ENCODE measurements around the gene AFAP1.
"Not testable (repeated sequence)": the region's sequence is repeated elsewhere in the genome, so short reads cannot be mapped to it uniquely, and the experiment has no call there.

AFAP1 gene

DNA sequence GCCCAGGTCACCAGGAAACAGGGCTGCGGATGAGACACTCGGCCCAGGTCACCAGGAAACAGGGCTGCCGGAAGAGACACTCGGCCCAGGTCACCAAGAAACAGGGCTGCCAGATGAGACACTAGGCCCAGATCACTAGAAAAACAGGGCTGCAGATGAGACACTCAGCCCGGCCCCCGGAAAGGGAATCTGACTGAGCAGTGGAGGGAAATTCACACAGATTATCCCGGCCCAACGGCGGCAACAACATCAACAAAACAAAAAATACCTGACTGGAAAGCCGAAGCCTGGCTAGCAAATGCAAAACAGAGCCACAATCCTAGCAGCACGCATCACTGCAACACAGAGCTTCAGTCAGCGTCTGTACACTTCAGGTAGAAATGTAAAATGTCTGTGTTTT lies 20.7 kb downstream of the AFAP1 start:
- in situ Hi-C loops (cut with HindIII; ENCODE audit: low sequenced_read_pairs): no loop called here

DNA sequence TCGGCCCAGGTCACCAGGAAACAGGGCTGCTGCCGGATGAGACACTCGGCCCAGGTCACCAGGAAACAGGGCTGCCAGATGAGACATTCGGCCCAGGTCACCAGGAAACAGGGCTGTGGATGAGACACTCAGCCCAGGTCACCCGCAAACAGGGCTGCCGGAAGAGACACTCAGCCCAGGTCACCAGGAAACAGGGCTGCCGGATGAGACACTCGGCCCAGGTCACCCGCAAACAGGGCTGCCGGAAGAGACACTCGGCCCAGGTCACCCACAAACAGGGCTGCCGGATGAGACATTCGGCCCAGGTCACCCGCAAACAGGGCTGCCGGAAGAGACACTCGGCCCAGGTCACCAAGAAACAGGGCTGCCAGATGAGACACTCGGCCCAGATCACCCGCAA lies 21.5 kb downstream of the AFAP1 start:
- in situ Hi-C loops (cut with HindIII; ENCODE audit: low sequenced_read_pairs): not testable (repeated sequence)

DNA sequence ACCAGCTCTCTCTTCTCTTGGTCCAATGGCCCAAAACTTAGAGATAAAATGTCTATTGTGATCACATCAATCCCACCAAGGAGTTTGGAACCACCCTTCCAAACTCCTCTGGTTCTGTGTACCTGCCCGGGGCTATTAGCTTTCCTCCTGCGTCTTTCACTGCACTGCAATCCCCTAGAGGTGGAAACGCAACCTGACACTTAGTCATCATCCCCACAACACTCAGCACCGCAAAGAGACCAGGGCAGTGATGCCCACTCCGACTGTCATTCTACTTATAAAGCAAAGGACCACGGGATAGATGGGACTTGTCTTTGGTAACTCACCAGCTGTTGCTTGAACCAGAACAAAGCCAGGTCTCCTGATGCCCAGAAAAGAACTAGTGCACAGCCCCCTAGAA lies 22.0 kb downstream of the AFAP1 start:
- in situ Hi-C loops (cut with HindIII; ENCODE audit: low sequenced_read_pairs): no loop called here

DNA sequence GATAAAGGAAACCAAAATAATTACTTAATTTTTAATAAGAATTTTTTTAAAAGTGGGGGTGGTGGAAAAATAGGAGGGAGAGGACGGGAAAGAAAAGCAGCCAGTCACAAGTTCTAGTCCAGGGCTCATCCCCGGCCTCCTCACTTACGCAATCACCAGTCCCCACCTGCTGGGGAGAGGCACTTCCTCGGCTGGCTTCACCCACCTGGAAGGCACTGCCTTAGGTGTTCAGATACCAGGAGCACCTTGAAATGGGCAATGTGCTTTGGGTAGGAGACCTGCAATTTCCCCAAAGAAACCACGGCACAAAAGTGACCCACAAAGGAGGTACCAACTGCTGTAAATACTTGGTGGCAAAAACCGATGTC lies 23.8 kb downstream of the AFAP1 start:
- in situ Hi-C loops (cut with HindIII; ENCODE audit: low sequenced_read_pairs): no loop called here

DNA sequence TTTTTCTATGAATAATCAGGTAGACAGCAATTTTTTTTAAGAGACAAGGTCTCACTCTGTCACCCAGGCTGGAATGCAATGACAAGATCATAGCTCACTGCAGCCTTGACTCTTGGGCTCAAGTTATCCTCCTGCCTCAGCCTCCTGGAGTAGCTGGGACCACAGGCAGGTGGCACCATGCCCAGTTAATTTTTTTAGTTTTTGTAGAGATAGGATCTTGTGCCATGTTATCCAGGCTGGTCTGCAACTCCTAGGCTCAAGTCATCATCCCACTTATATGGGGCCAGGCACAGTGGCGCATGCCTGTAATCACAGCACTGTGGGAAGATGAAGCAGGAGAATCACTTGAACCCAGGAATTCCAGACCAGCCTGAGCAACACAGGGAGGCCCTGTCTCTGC lies 26.8 kb downstream of the AFAP1 start:
- in situ Hi-C loops (cut with HindIII; ENCODE audit: low sequenced_read_pairs): no loop called here

DNA sequence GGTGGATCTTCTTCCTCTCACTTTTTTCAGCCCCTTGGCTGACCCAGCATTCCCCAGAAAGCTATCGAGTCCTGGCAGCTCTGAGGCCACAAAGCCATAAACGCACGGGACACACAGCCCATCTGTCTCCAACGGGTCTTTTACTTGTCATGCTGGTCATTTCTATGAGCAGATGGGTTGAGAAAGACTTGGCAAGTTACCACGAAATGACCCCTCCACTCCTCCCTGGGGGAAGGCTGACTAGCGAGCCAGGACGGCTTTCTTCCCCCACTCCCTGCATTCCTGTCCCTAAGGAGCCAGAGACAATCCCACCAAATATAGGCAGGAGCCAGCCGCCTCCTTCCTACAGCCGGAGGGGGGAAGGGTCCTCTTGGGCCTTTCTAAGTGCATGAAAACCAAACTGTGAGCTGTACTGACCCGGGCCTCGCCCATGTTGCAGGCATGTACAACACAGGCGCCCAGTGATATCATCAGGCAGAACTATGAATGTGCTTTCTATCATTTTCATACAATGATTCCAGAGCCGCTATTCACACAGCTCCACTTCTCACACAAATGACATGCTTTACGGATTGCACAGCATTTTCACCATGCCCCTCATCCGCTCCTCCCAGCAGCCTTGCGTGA lies 28.6 kb downstream of the AFAP1 start:
- in situ Hi-C loops (cut with HindIII; ENCODE audit: low sequenced_read_pairs): no loop called here

DNA sequence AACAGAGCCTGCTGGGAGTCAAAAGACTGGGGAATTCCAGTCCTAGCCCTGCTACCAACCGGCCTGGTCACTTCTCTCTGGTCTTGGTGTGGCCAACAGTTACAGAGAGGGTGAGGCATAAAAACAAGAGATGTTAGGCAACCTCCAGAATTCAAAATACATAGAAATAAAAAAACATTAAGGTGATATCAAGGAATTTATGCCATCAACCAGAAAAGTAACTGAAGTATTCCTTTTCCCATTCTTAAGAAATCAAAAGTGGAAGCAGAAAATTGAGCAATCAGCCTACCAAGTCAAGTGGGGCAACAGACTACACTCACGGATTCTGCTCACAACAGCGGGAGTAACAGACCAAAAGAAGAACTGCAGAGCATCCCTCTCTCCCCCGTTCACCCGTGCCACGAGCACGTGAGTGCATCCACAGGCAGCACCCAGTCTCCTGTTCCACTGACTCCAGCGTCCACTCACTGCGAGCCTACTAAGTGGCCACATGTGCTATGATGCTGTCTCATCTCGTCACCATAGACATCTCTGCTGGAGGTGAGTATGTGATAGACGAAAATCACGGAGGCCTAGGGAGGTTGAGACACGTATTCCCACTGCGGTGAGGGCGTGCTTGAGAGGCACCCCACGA lies 29.3 kb downstream of the AFAP1 start:
- in situ Hi-C loops (cut with HindIII; ENCODE audit: low sequenced_read_pairs): no loop called here

DNA sequence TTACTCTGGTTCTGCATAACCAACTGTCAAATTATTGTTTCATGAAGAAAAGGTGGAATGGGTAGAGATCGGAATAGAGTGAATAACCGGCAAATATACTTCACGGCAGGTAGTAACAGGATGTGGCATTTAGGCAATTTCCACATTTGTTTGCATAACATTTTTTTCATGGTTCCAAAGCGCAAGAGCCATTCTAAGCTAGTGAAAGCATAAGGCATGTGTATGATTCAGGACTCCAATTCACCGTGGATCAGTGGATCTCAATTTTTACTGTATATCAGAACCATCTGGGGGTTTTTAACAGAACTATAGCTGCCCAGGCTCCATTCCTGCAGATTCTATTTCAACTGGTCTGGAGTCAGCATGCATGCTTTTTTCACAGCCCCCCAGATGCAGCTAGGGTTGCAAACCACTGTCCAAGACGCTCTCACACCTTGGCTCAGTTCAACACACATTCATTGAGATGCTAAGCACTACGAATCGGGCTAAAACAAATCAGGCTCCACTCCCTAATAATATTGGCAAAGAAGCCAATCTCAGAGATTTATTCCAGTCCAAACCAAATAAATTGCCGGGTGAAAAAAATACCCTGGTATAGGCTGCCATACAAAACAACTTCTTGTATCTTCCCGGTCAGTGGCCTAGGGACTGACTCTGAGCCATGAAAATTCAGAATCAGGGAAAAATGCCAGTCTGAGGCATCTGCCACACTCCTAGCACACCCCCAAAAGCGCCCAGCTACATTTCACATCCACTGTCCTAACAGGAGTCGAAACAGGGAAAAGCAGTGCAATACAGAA lies 30.0 kb downstream of the AFAP1 start:
- in situ Hi-C loops (cut with HindIII; ENCODE audit: low sequenced_read_pairs): loop anchor here (5.0 kb wide), 2 partner anchors 53 to 67 kb away; no protein-coding TSS in a partner anchor

DNA sequence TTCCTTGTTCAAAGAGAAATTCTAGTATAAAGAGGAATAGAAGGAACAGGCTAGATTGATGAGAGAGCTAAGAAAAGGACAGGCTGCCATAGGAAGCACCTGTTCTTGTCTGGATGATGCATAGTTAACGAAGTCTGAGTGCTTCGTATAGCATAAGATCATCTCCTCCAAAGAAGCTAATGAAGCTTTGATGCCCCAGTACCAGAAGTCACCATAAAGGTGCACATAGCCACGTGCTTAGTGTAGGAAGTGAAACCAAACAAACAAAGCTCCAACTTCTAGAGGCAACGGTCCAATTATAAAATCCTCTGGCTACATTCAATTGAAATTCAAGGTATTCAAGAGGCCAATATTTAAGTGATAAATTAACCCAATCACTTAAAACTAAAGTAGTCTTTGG lies 31.0 kb downstream of the AFAP1 start:
- in situ Hi-C loops (cut with HindIII; ENCODE audit: low sequenced_read_pairs): loop anchor here (5.0 kb wide), 2 partner anchors 54 to 66 kb away; no protein-coding TSS in a partner anchor

DNA sequence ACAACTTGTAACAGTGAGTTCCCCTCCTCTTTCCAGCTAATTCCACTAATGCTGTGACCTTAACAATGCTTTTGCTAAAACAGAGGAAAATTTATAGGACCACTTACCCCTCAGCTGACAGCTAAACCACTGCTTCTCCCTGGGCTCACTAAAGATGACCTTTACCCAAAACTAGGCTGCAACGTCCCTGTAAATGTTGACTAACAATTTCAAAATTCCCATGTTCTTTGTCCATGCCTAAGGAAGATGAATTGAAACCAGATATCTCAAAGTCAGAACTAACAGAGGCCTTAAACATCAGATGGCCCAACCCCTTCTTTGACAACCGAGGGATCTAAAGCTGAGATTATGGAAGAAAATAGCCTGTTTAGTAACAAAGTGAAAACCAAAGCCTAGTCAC lies 32.5 kb downstream of the AFAP1 start:
- in situ Hi-C loops (cut with HindIII; ENCODE audit: low sequenced_read_pairs): loop anchor here (5.0 kb wide), 2 partner anchors 55 to 65 kb away; no protein-coding TSS in a partner anchor

DNA sequence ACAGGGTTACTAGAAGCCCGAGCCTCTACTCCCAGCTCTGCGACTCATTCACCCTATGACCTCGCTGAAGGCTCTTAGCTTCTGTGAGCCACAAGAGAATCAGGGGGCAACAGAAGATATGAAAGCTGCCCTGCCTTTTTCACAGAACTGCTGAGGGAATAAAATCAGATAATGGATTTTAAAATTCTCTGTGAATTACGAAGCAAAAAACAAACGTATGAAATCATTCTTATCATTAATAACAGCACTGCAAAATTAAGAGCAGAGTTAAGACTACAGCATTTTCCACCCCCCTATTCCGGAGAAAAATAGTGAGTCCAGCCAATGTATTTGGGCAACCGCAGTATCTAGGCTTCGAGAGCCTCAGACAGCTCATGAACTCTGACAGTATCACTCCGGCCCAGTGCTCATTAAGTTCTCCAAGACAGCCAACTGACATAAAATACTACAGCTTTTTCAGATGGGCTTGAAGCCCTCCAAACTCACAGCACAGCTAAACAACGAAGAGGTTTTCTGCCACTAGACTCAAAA lies 33.4 kb downstream of the AFAP1 start:
- in situ Hi-C loops (cut with HindIII; ENCODE audit: low sequenced_read_pairs): loop anchor here (5.0 kb wide), 2 partner anchors 56 to 64 kb away; no protein-coding TSS in a partner anchor

DNA sequence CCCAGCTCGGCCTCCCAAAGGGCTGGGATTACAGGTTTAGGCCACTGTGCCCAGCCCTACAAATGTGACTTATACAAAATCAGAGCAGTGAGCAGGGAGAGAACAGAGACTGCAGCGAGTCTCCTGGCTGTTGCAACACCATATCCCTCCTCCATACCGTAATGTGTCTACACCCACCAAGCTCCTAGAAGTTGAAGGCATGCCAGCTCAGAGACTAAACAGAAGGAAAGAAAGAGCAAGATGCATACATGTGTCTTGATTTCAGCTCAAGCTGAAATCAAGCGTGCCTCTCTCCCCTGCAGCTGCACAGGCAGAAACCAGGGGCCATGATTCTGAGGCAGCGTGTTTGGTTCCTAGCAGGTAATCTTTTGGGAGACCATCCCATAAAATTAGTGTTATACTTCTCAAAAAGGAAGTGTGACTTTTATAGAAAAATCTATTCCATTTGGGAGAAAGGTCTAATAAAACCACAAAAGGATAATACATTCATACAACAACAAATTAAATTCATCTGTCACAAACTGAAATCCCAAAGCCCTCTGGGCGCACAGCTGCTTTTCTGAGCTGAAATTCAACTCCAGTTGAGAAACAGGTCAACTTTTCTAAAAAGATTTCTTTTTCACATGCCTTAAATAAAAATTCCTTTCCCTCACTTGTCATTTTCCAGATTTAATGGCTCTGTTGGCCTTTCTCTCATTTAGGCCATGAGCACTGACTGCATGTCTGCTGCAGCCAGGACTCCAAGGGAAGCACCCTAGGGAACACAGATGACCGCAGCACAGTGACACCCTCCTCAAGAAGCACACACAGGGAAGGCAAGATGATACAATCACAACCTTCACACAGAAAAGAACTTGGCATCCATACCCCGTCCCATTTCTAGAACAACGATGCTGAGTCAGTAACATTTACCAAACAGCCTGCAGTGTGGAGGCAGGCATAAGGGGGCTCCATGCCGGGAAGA lies 34.4 kb downstream of the AFAP1 start:
- in situ Hi-C loops (cut with HindIII; ENCODE audit: low sequenced_read_pairs): loop anchor here (5.0 kb wide), 2 partner anchors 57 to 63 kb away; no protein-coding TSS in a partner anchor

DNA sequence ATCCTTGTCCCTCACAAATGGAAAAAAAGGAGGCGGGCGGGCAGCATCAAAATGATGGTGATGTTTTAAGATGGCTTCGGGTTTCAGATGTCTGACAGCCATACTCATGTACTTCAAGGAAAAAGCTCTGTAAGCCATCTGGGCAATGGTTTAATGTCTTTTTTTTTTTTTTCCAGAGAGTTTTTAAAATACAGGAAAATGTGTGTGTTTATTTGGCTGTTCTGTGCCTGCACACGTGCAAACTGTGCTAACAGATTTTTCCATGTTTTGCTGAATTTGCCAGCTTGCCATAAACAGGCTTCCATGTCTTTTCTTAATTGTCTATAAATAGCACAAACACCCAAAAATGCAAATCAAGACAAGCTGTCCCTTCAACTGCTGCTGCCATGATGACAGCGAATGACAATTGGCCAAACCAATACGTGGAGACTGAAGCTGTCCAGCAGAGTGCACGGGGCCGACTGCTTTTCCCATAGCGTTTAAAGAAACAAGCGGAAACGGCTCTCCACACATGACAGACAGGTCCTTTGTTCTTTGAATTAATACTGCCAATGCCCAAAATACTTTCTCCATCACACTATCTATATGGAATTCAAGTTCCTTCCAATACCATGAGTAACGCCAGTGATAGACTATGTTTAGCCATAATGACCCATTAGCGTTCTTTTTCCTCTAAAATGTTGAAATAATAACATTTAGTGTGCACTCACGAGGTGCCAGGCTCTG lies 35.7 kb downstream of the AFAP1 start:
- in situ Hi-C loops (cut with HindIII; ENCODE audit: low sequenced_read_pairs): no loop called here

DNA sequence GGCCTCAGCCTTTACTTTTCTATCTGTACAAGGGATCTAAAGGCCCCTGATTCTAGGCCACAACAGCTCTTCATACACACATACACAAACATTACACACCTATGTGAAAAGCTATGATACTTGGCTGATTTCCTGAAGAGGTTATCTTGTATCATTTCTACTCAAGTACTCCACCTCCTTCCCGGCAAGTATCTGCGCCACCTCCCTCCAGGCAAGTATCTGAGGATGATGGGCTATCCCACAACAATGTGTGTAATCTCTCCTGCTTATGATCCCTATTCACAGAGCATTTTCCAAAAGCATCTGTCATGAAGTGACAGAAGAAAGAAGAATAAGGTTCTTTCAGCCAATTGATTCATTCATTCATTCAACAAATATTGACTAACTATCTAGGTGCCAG lies 36.8 kb downstream of the AFAP1 start:
- in situ Hi-C loops (cut with HindIII; ENCODE audit: low sequenced_read_pairs): no loop called here

DNA sequence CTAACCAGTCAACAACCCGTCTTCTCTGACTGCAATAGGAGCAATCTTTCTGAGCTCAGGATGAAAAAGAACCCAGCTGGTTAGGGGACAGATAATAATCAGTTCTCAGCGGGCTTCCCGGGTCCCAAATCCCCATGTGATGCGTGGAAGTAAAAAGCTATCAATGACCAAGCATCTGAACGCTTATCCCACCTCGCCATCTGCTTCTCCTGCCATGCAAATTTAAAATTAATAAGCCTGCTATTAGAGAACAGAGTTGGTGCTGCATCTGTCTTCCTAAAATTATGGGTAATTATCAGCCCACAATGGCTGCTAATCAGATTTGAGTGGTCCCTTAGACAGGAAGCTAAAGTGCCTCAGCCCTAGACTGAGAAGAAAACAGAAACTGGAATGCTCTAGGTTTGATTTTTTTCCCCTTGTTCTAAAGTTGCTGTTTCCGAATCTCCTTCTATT lies 37.5 kb downstream of the AFAP1 start:
- in situ Hi-C loops (cut with HindIII; ENCODE audit: low sequenced_read_pairs): no loop called here

DNA sequence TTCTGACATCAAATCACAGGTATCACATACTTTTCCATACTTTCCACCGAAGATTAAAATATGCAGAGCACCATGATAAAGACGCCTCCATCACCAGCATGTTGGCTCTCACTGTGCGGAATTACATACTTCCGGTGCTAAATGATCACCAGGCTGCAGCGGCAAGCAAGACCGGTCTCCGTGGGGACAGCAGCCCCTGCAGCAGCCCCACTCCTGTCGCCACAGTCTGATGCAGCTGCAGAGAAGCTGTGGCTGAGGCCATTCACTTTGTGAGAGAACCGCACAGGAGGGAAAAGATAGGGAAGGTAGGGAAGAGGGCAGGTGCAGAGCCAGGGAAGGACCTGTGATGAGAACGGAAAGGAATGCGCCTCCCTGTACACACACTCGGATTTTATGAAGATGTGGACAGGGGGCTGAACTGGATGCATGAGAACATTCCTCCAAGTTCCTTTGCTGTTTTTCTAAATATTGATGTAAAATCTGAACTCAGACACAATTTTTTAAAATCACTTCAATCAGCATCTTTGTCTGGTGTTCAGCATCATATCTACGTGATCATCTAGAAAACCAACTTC lies 38.3 kb downstream of the AFAP1 start:
- in situ Hi-C loops (cut with HindIII; ENCODE audit: low sequenced_read_pairs): no loop called here

DNA sequence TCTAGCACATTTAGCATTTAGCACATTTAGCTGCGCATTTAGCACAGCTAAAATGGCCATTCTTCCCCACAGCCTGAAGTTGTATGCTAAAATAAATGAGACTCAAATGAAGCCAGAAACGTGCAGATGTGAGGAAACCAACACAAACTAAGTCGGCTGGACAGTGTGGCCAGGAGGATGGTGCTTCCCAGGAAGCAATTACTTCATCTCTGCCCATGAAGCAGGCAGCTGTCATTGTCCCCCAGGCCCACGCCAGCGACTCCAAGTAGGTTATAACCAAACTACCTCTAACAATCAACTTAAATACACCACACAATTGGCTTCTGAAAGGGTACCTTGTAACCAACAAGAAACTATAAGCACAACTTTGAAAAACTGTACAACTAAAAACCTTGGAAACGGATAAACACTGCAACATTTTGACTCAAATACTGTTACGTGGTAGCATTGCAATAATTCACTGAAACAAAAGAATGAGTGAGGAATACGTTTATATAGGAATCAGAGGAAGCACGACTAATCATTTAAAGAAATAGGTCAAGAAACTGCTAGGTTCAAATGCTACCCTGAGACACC lies 39.2 kb downstream of the AFAP1 start:
- in situ Hi-C loops (cut with HindIII; ENCODE audit: low sequenced_read_pairs): no loop called here

DNA sequence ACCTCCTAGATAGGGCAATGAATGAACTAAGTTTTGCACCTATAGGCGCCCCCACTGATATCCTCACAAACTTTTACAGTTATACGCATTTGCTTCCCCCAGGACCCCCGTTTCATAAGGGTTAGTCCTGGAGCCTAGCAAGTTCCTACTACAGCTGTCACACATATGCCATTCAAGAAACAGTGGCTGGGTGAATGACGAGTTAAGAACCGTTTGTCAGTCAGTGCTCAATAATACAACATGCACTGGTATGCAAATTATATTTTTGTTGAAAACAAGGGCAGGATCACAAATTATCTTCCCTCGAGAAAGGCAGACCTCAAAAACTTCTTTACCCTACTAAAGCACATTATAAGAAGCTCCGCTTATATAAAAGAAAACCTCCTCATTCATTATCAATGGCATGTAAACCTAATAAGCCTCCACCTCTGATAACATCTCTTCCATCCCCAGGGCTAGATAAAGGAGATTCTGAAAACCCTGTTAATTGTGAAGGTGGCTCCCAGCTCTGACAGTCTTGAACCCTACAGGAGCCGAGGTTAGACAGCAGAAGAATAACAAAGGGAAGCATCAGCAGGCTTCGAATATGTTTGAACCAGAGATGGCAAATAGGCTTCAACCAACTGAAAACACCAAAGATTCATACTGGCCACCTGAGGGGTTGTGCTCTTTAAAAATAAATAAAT lies 40.3 kb downstream of the AFAP1 start:
- in situ Hi-C loops (cut with HindIII; ENCODE audit: low sequenced_read_pairs): no loop called here
